HepG2 (cell line): ENCODE measurements around the gene SUPT4H1. TPM values are rescaled to one million over a fixed set of nuclear protein-coding genes. Genes with fewer than 3 reads are reported as not detected.

Source experiments
- AGO2 ChIP-seq: fragments of 200-400 bp; formaldehyde crosslinking; optimal IDR thresholded peaks from 2 replicates; pipeline ENCODE3; 2017; ENCODE audit warnings: mild to moderate bottlenecking, low read depth, low read length, moderate library complexity
- AHDC1 ChIP-seq: sonication (generic); formaldehyde crosslinking; IDR thresholded peaks from 2 replicates; pipeline ENCODE4 v1.5.1; 2020; ENCODE audit warnings: mild to moderate bottlenecking, missing genetic modification reagents, borderline replicate concordance
- AKAP8 ChIP-seq: sonication (generic); formaldehyde crosslinking; IDR thresholded peaks from 2 replicates; pipeline ENCODE4 v1.5.1; 2020; ENCODE audit warnings: mild to moderate bottlenecking, missing genetic modification reagents
- FOSL1 ChIP-seq: sonication (generic); formaldehyde crosslinking; IDR thresholded peaks from 2 replicates; pipeline ENCODE4 v1.9.0; 2021; ENCODE audit warnings: missing genetic modification reagents, borderline replicate concordance
- NFIB ChIP-seq: sonication (generic); formaldehyde crosslinking; IDR thresholded peaks from 2 replicates; pipeline ENCODE4 v1.9.0; 2021; ENCODE audit warnings: missing genetic modification reagents, mild to moderate bottlenecking, borderline replicate concordance
- PHF8 ChIP-seq: sonication (generic); formaldehyde crosslinking; IDR thresholded peaks from 2 replicates; pipeline ENCODE4 v1.5.0; 2020; ENCODE audit warnings: missing genetic modification reagents
- PPARG ChIP-seq: conservative IDR thresholded peaks from 2 replicates; pipeline ENCODE4 v1.6.1; 2016; ENCODE audit warnings: missing biosample characterization, missing genetic modification reagents
- SAP130 ChIP-seq: IDR thresholded peaks from 2 replicates; pipeline ENCODE4 v1.6.1; 2016; ENCODE audit warnings: low read depth
- SETDB1 ChIP-seq: sonication (generic); formaldehyde crosslinking; IDR thresholded peaks from 2 replicates; pipeline ENCODE4 v1.5.1; 2020; ENCODE audit warnings: missing genetic modification reagents, mild to moderate bottlenecking, borderline replicate concordance
- SP4 ChIP-seq: sonication (generic); formaldehyde crosslinking; IDR thresholded peaks from 2 replicates; pipeline ENCODE4 v1.8.1; 2023; ENCODE audit warnings: mild to moderate bottlenecking, missing genetic modification reagents
- ZFP37 ChIP-seq: sonication (generic); formaldehyde crosslinking; IDR thresholded peaks from 2 replicates; pipeline ENCODE4 v1.4.0; 2020; ENCODE audit warnings: missing genetic modification reagents, borderline replicate concordance
- ZNF30 ChIP-seq: sonication (generic); formaldehyde crosslinking; IDR thresholded peaks from 2 replicates; pipeline ENCODE4 v1.5.0; 2020; ENCODE audit warnings: mild to moderate bottlenecking, missing genetic modification reagents
- ZNF572 ChIP-seq: sonication (generic); formaldehyde crosslinking; IDR thresholded peaks from 2 replicates; pipeline ENCODE4 v1.5.1; 2020; ENCODE audit warnings: mild to moderate bottlenecking, missing genetic modification reagents
- ZNF780A ChIP-seq: sonication (generic); formaldehyde crosslinking; IDR thresholded peaks from 2 replicates; pipeline ENCODE4 v1.8.0; 2022; ENCODE audit warnings: mild to moderate bottlenecking, missing genetic modification reagents, moderate library complexity
- ZNF891 ChIP-seq: sonication (generic); formaldehyde crosslinking; IDR thresholded peaks from 2 replicates; pipeline ENCODE4 v1.5.0; 2020; ENCODE audit warnings: mild to moderate bottlenecking, missing genetic modification reagents
- polyA plus RNA-seq, 8 experiments: library from polyadenylated mRNA; depleted of rRNA in 3 of 8; stranded (reverse) in 7 of 8; unstranded in 1 of 8; fragments of >200 nt; fragmentation: Illumina TruSeq in 4 of 8; extraction: Trizol in 4 of 8; gene quantifications; 2 replicates each; pipeline versions ENCODE4 v1.2.1 to v1.2.3, GENCODE V29; 2011 to 2016; ENCODE audit warnings: low read depth in 4 of 8, missing spikeins in 1 of 8, mixed read lengths in 1 of 8; ENCODE audit not compliant: insufficient read depth in 1 of 8
- total RNA-seq, 5 experiments: library from RNA; depleted of rRNA; stranded (reverse); fragments of >200 nt; fragmentation: Illumina TruSeq; extraction: Trizol; gene quantifications; 2 replicates each; pipeline ENCODE4 v1.2.3, GENCODE V29; 2016; ENCODE audit warnings: low read depth in 1 of 5

Gene SUPT4H1
- total and polyA plus RNA-seq, 2 of the 13 experiments (the other 11 are each of a cell fraction or from before 2014, with no cell fraction given), result 155 to 244 TPM

- TF ChIP-seq ZNF30 (0 out of 2 replicates have a peak, but pooled peaks have one; percentile 59), SP4 (0 out of 2 replicates have a peak, but pooled peaks have one; percentile 1), AGO2 (peak; percentile 83), ZNF780A (no peak), ZNF572 (no peak), AKAP8 (CRISPR knock-in tag) (peak; percentile 66; the same call in 1 of the 2 replicates), SAP130 (CRISPR knock-in tag) (no peak), NFIB (0 out of 2 replicates have a peak, but pooled peaks have one; percentile 65), AHDC1 (no peak), ZFP37 (CRISPR knock-in tag) (no peak), PHF8 (CRISPR knock-in tag) (no peak), ZNF891 (CRISPR knock-in tag) (0 out of 2 replicates have a peak, but pooled peaks have one; percentile 24), FOSL1 (CRISPR knock-in tag) (no peak), PPARG (CRISPR knock-in tag) (no peak), SETDB1 (CRISPR knock-in tag) (no peak)
Observed at GRCh38 chr17:58363457-58364185, 11.6 kb upstream of the SUPT4H1 start (continued).
